Measurements from ENCODE around the gene B3GAT1.
"Not testable (repeated sequence)": the region's sequence is repeated elsewhere in the genome, so short reads cannot be mapped to it uniquely, and the experiment has no call there.

The B3GAT1 gene

GRCh38 chr11:134346976-134347350 is 65.1 kb downstream of the B3GAT1 start:
- H3K9me3 ChIP-seq: no peaks in the 10 kb centered on the region
- intact Hi-C loops (cut with DNase I; ENCODE audit: low total_unique reads): no loop called here
- no peak overlapping the region for H3K4me3 ChIP-seq
- H3K27ac ChIP-seq: no peak overlapping the region
- DNase-seq: no peak
- H3K4me1 ChIP-seq: no peaks in the 10 kb centered on the region
- no peaks in the 10 kb centered on the region for H3K36me3 ChIP-seq
- no peaks in the 10 kb centered on the region for H3K27me3 ChIP-seq
- TF ChIP-seq CTCF (IDR thresholded peaks at IDR 0.05): no peak

GRCh38 chr11:134346101-134346975 is 65.7 kb downstream of the B3GAT1 start:
- no peaks in the 10 kb centered on the region for H3K9me3 ChIP-seq
- no peaks in the 10 kb centered on the region for H3K27me3 ChIP-seq
- intact Hi-C loops (cut with DNase I; ENCODE audit: low total_unique reads): no loop called here
- H3K27ac ChIP-seq: no peak overlapping the region
- H3K4me1 ChIP-seq: no peaks in the 10 kb centered on the region
- no peaks in the 10 kb centered on the region for H3K36me3 ChIP-seq
- DNase-seq: no peak
- no peak for TF ChIP-seq CTCF (IDR thresholded peaks at IDR 0.05)
- H3K4me3 ChIP-seq: no peak overlapping the region

- TF ChIP-seq CTCF (IDR thresholded peaks at IDR 0.05): no peak
- Histone ChIP-seq H3K36me3 (no peaks in the 10 kb centered on the region), H3K9me3 (no peaks in the 10 kb centered on the region), H3K27me3 (no peaks in the 10 kb centered on the region), H3K27ac (no peak overlapping the region), H3K4me1 (no peaks in the 10 kb centered on the region), H3K4me3 (no peak overlapping the region)
- intact Hi-C loops (cut with DNase I; ENCODE audit: low total_unique reads): no loop called here
- no peak for DNase-seq
These were observed 66.8 kb downstream of the B3GAT1 start for GRCh38 chr11:134345237-134345550.

GRCh38 chr11:134344497-134345236 is 67.4 kb downstream of the B3GAT1 start:
- H3K4me1 ChIP-seq; H3K4me3 ChIP-seq; H3K27ac ChIP-seq; H3K36me3 ChIP-seq; DNase-seq; H3K9me3 ChIP-seq; H3K27me3 ChIP-seq; intact Hi-C loops (cut with DNase I; ENCODE audit: low total_unique reads): not testable (repeated sequence)

- H3K27ac ChIP-seq: no peak overlapping the region
- DNase-seq: no peak
- intact Hi-C loops (cut with DNase I; ENCODE audit: low total_unique reads): no loop called here
- no peaks in the 10 kb centered on the region for H3K9me3 ChIP-seq
- H3K36me3 ChIP-seq: no peaks in the 10 kb centered on the region
- no peak overlapping the region for H3K4me3 ChIP-seq
- no peaks in the 10 kb centered on the region for H3K27me3 ChIP-seq
- no peak for TF ChIP-seq CTCF (IDR thresholded peaks at IDR 0.05)
- no peaks in the 10 kb centered on the region for H3K4me1 ChIP-seq
These were observed 68.4 kb downstream of the B3GAT1 start for GRCh38 chr11:134343646-134344045.

- Histone ChIP-seq H3K27me3 (no peaks in the 10 kb centered on the region), H3K27ac (no peak overlapping the region), H3K36me3 (no peaks in the 10 kb centered on the region), H3K9me3 (no peaks in the 10 kb centered on the region), H3K4me3 (no peak overlapping the region), H3K4me1 (no peaks in the 10 kb centered on the region)
- no peak for DNase-seq
- TF ChIP-seq CTCF (IDR thresholded peaks at IDR 0.05): no peak
- intact Hi-C loops (cut with DNase I; ENCODE audit: low total_unique reads): no loop called here
These were observed 69.3 kb downstream of the B3GAT1 start for GRCh38 chr11:134342572-134343340.

All from tibial artery (tissue), 4 donors.